ENCODE results near the gene ADAD2.

ADAD2 gene

GRCh38 chr16:84220851-84221250 lies 29.9 kb downstream of the ADAD2 start:
- DNase-seq (ENCODE audit: low read depth in 2 of 2, low spot score in 1 of 2): no peak

- DNase-seq (ENCODE audit: low read depth in 2 of 2, low spot score in 1 of 2): no peak
These were observed 32.5 kb downstream of the ADAD2 start for GRCh38 chr16:84223456-84223855.

GRCh38 chr16:84224554-84224953 lies 33.6 kb downstream of the ADAD2 start:
- DNase-seq (ENCODE audit: low read depth in 2 of 2, low spot score in 1 of 2): no peak

- DNase-seq (ENCODE audit: low read depth in 2 of 2, low spot score in 1 of 2): no peak
These were observed 34.2 kb downstream of the ADAD2 start for GRCh38 chr16:84225126-84225525.

DNA sequence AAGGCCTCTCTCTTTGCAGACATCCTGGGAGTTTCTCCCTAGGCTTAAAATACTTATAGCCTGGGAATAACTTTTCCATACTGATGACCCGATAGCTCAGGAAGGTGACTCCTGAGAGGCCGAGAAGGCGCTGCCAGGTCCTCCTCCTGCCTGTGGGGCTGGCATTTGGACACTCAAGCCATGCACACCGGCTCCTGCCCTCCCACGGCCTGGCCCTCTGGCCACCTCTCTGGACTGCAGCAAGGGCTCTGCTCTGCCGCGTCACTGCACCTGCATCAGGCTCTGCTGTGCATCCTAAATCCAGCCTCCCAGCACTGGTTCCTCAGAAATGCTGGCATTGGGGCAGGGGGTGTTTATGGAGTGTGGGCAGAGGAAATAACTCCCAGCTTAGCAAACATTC lies 34.6 kb downstream of the ADAD2 start:
- DNase-seq (ENCODE audit: low read depth in 2 of 2, low spot score in 1 of 2): no peak

GRCh38 chr16:84226026-84226425 lies 35.1 kb downstream of the ADAD2 start:
- DNase-seq (ENCODE audit: low read depth in 2 of 2, low spot score in 1 of 2): no peak

DNA sequence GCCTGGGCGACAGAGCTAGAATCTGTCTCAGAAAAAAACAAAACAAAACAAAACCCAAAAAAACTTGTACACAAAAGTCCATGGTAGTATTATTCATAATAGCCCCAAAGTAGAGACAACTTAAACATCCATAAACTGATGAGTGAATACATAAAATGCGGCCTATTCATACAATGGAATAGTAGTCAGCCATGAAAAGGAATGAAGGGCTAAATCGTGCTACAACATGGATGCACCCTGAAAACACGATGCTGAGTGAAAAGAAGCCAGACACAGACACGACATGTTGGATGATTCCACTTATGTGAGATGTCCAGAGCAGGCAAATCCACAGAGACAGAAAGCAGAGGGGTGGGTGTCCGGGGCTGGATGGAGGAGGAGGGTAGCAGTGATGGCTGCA lies 36.6 kb downstream of the ADAD2 start:
- DNase-seq (ENCODE audit: low read depth in 2 of 2, low spot score in 1 of 2): no peak

- no peak for DNase-seq (ENCODE audit: low read depth in 2 of 2, low spot score in 1 of 2)
These were observed 37.4 kb downstream of the ADAD2 start for GRCh38 chr16:84228256-84228838.

- no peak for DNase-seq (ENCODE audit: low read depth in 2 of 2, low spot score in 1 of 2)
These were observed 38.5 kb downstream of the ADAD2 start for GRCh38 chr16:84229471-84229870.

DNA sequence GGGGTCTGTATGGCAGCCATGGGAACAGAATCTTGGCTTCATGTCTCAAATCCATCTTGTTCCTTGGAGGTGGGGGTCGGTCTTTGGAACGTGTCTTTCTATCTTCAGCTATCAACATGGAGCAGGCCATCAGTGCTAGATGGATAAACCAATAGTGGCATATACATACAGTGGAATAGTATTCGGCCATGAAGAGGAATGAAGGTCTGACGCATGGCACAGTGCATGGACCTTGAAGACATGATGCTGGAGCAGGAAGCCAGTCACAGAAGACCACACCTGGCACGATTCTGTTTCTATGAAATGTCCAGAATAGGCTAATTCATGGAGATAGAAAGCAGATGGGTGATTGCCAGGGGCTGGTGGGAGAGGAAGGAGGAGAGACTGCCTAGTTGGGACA lies 41.1 kb downstream of the ADAD2 start:
- no peak for DNase-seq (ENCODE audit: low read depth in 2 of 2, low spot score in 1 of 2)

DNA sequence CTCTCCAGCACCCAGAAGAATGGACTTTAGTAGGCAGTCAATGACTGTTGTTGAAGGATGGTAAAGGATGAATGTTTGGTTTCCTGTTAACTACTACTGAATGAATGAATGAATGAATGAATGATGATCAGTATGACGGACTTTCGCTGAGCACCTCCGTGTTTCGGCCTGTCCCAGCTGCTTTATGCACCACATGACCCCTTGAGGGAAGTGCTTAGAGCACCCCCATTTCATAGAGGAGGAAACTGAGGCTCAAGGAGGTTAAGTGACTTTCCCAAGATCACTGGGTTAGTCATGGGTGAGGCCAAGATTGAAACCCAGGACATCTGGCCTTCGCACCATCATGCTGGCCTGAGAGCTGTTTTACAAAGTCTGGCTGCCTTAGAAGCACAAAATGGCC lies 42.0 kb downstream of the ADAD2 start:
- no peak for DNase-seq (ENCODE audit: low read depth in 2 of 2, low spot score in 1 of 2)

GRCh38 chr16:84233748-84234147 lies 42.8 kb downstream of the ADAD2 start:
- DNase-seq (ENCODE audit: low read depth in 2 of 2, low spot score in 1 of 2): no peak

DNA sequence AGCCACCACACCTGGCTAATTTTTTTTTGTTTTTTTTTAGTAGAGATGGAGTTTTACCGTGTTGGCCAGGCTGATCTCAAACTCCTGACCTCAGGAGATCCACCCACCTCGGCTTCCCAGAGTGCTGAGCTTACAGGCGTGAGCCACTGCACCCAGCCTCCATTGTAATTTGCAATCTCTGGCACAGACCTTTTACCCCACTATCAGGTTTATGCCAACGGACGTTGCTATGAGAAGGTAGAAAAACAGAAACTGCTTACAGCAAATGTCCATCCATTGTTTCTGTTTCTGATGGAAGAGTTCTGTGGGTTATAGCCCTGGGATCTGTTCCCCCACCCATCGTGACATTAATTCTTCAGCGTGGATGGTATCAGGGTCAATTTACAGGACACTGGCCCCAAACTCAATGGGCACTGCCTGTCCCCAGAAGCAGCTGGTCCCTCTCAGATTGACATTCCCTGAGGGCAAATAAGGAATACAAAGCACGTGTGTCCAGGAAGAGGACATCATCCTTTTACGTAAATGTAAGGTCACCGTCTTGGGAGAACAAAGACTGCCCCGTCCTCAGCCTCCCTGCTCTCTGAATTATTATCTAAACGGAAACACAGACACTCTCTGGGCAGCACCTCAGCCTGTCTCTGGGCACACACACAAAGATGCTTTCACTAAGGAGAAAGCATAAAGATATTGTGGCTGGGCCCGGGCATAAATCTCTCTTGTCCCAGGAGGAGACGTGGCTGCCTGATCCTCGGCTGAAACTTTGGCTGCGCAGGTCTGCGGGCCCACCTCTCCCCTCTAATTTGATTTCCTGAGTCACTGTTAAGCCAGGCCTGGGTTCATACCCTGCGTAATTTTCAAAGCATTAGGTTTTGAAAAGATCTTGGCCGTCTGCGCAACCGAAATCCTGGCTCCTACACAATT lies 43.6 kb downstream of the ADAD2 start:
- DNase-seq (ENCODE audit: low read depth in 2 of 2, low spot score in 1 of 2): no peak

DNA sequence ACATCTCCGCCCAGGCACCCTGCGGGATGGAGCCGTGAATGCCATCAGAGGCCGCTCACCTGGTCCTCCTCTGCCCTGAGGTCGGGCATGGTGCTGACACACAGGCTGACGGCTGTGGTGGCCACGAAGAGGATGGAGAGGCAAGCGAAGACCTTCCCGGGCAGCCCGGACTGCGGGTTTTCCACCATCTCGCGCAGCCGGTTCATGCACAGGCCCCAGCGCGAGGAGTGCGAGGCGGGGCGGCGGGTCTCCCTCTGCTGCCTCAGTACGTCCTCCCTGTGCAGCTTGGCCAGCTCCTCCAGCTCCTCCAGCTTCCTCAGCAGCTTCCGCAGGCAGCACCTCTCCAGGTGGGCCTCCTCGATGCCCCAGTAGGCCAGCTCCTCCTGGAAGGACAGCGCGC lies 45.7 kb downstream of the ADAD2 start:
- no peak for DNase-seq (ENCODE audit: low read depth in 2 of 2, low spot score in 1 of 2)

- DNase-seq (ENCODE audit: low read depth in 2 of 2, low spot score in 1 of 2): no peak
These were observed 47.2 kb downstream of the ADAD2 start for GRCh38 chr16:84237994-84238750.

DNA sequence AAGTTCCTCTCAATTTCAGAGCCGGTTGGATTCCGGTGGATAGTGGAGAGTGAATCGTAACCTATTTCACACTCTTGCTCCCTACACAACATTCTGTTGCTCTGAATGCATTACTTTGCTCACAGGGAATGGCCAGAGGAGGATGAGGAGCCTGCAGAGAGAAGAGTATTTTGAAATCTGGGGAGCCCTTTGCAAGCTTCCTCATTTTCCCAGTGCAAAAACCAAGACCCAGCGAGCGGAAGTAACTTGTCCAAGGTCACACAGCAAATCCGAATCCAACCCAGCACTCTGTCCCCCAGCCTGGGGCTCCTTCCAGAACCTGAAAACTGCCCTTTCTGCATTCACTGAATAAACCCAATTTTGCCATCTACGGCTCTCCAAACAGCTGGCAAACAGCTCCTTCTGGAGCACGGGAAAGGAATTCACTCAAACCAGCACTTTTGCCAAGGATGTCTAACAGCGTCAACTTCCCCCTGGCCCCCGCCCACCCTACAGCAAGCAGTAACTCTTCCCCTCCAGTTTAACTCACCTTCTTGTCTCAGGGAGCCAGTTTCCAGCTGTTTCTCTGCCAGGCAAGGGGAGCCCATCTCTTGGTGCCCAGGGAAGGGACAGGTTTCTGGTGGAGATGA lies 48.3 kb downstream of the ADAD2 start:
- no peak for DNase-seq (ENCODE audit: low read depth in 2 of 2, low spot score in 1 of 2)

DNA sequence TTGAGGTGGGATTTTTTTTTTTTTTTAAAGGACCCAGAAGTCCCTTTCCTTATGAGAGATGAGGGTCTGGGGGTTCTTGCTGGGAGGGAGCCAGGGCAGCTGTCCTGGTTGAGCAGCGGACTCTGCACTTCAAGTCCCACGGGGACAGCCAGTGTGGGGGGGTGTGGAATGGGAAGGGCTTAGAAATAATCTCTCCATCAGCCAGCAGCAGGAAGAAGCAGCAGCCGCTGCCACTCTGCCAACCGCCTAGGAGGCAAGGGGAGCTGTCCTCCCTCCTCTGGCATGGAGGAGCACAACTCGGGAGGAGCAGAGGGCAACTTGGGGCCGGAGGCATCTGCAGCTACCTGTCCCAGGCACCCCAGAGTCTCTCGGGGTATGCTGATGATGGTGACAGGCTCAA lies 49.0 kb downstream of the ADAD2 start, which contains the start of gene KCNG4:
Gene KCNG4, minus strand, starts transcription at position 104 of the 400 bp plus-strand sequence. CDS start 2,527 bp downstream, outside the sequence.
- no peak for DNase-seq (ENCODE audit: low read depth in 2 of 2, low spot score in 1 of 2)

GRCh38 chr16:84240455-84240854 lies 49.5 kb downstream of the ADAD2 start:
- no peak for DNase-seq (ENCODE audit: low read depth in 2 of 2, low spot score in 1 of 2)

DNA sequence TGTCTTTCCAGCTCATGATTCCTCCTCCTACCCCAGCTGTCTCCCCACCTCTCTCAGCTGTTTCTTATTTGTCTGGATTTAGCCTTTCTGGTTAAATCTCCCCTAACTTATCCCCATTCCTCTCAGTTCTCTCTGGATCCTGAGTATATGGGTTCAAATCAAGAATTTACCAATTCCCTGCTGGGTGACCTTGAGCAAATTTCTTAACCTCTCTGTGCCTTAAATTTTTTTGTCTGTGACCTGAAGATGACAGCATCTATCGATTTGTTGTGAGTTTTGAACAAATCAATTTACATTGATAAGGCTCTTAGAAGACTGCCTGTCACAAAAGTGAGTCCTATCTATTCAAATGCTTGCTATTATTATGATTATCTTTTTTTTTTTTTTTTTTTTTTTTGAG lies 50.8 kb downstream of the ADAD2 start:
- DNase-seq (ENCODE audit: low read depth in 2 of 2, low spot score in 1 of 2): no peak

- DNase-seq (ENCODE audit: low read depth in 2 of 2, low spot score in 1 of 2): no peak
These were observed 51.9 kb downstream of the ADAD2 start for GRCh38 chr16:84242839-84243238.

- no peak for DNase-seq (ENCODE audit: low read depth in 2 of 2, low spot score in 1 of 2)
These were observed 52.8 kb downstream of the ADAD2 start for GRCh38 chr16:84243732-84244131.
